Omental fat pad (tissue), 4 donors: ENCODE data around the gene ARMC7. TPM values are rescaled to one million over a fixed set of nuclear protein-coding genes. Genes with fewer than 3 reads are reported as not detected.

Experiments used
- ATAC-seq: fragments of 150-250 bp; one replicate; pipeline ENCODE4 v1.9.1; 2016; ENCODE audit warnings: mild to moderate bottlenecking, moderate library complexity; ENCODE audit not compliant: low FRiP score
- DNase-seq: peaks from one replicate; pipeline ENCODE4 v3.0.0-alpha.2; 2019; ENCODE audit warnings: low spot score
- CTCF ChIP-seq, 3 donors: fragments of 450-650 bp; IDR thresholded peaks; one replicate each; pipeline ENCODE4 v1.5.1; 2016 to 2017; ENCODE audit warnings: antibody characterized with exemption in 3 of 3, mild to moderate bottlenecking in 3 of 3, moderate library complexity in 2 of 3
- total RNA-seq, 4 donors: library from RNA; depleted of rRNA; stranded (reverse); fragments of >200 nt; gene quantifications; one replicate each; pipeline ENCODE4 v1.1.0, GENCODE V29; 2016

The ARMC7 gene
- total RNA-seq, 4 donors from 2014 or later, result 3.1 to 7.7 (median 4.9) TPM

DNA sequence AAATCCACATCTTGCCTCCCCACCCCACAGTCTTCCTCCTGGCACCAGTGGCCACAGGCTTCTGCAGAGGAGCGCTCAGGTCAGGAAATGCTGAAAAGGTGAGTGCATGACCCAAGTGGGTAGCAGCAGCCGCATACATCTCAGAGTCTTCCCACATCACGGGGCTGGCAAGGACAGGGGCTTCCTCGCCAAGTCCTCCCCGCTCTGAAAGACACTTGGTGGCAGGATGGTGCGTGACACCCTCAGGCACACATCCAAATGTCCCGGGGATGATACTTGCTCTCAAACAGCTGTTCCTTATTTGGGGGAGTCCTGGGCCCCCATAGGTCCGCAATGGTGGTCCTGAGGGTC, 30.8 kb upstream of the ARMC7 start:
- no peak for TF ChIP-seq CTCF (IDR thresholded peaks at IDR 0.05)
- no peak for ATAC-seq
- no peak for DNase-seq

- ATAC-seq (no peak), DNase-seq (no peak)
- no peak for TF ChIP-seq CTCF (IDR thresholded peaks at IDR 0.05)
Measured at GRCh38 chr17:75081611-75082540, 27.9 kb upstream of the ARMC7 start.

DNA sequence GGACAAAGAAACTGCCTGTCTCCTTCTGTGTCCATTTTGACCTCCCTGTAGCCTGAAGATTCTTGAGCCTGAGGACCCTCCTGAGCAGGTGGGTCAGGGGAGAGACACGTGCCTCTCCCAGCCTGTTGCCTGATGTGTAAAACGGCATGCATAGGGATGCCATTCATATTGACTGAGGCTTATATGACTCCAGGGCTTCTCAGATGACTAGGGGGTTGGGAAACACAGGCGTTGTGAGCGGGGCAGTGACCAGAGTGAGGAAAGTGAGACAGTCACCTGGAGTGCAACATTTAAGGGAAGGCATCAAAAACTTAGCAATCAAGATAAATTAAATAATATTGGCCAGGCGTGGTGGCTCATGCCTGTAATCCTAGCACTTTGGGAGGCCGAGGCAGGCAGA, 27.1 kb upstream of the ARMC7 start:
- ATAC-seq (no peak), DNase-seq (no peak)
- TF ChIP-seq CTCF (IDR thresholded peaks at IDR 0.05), result no peak

GRCh38 chr17:75084039-75084660, 25.6 kb upstream of the ARMC7 start:
- no peak for TF ChIP-seq CTCF (IDR thresholded peaks at IDR 0.05)

DNA sequence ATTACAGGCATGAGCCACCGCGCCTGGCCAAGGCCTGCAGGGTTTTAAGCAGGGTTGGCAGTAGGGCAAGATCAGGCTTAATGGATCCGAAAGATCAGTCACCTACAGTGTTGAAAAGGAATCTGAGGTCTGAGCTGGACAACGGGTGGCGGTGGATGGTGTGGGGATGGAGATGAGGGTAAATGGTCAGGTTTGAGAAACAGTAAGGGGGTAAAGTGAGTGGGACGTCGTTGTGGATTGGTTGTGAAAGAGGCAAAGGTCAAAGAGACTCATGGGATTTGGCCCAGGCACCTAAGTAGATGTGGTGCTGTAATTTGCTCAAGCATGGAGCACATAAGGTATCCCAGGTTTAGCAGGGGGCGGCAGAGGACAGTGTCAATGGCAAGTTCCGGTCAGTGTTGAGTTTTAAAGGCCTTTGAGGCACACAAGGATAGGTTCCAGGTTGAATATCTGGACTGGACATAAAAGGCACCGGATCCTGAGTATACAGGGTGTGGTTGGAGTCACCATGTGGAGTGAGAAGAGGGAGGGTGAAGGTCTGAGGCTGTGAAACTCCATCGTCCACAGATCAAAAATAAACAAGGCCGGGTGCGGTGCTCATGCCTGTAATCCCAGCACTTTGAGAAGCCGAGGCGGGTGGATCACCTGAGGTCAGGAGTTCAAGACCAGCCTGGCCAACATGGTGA, 23.1 kb upstream of the ARMC7 start:
- DNase-seq, result no peak
- TF ChIP-seq CTCF (IDR thresholded peaks at IDR 0.05), result no peak
- no peak for ATAC-seq

More at GRCh38 chr17:75084039-75084660, 25.6 kb upstream of the ARMC7 start:
- ATAC-seq (no peak), DNase-seq (no peak)

- no peak for ATAC-seq
- TF ChIP-seq CTCF (IDR thresholded peaks at IDR 0.05), result no peak
- no peak for DNase-seq
Measured at GRCh38 chr17:75087182-75087557, 22.6 kb upstream of the ARMC7 start.
